Left lung (tissue), 10 donors: Measurements from ENCODE around the gene SLK. TPM values are rescaled to one million over a fixed set of nuclear protein-coding genes. Genes with fewer than 3 reads are reported as not detected.

Experiments
- ATAC-seq: fragments of 200-7000 bp; cut with Tn5 transposase; one replicate; pipeline ENCODE4 v1.9.1; 2020; ENCODE audit warnings: moderate library complexity
- DNase-seq, 4 donors: peaks; one replicate each; pipeline ENCODE4 v3.0.0-alpha.2; 2013 to 2020
- H3K27ac ChIP-seq, 2 donors: fragments of 200-600 bp; sonication (generic) in 1 of 2; one replicate each; pipeline versions ENCODE4 v1.5.0 to v1.8.0; 2020 to 2021
- H3K27me3 ChIP-seq, 2 donors: fragments of 200-600 bp; sonication (generic) in 1 of 2; one replicate each; pipeline versions ENCODE4 v1.5.0 to v1.8.0; 2020 to 2021
- H3K36me3 ChIP-seq, 2 donors: fragments of 200-600 bp; sonication (generic) in 1 of 2; one replicate each; pipeline versions ENCODE4 v1.5.0 to v1.8.0; 2020 to 2021
- H3K4me1 ChIP-seq, 2 donors: fragments of 200-600 bp; one replicate each; pipeline ENCODE4 v1.8.0; 2021
- H3K4me3 ChIP-seq, 2 donors: fragments of 200-600 bp; sonication (generic) in 1 of 2; one replicate each; pipeline versions ENCODE4 v1.5.0 to v1.8.0; 2020 to 2021; ENCODE audit warnings: mild to moderate bottlenecking in 1 of 2
- H3K9me3 ChIP-seq, 2 donors: fragments of 200-600 bp; sonication (generic) in 1 of 2; one replicate each; pipeline versions ENCODE4 v1.5.0 to v1.8.0; 2020 to 2021
- CTCF ChIP-seq, 2 donors: fragments of 200-600 bp; sonication (generic) in 1 of 2; IDR thresholded peaks; one replicate each; pipeline versions ENCODE4 v1.5.0 to v1.8.0; 2021; ENCODE audit warnings: antibody characterized with exemption in 2 of 2
- intact Hi-C, 2 donors: fragments of 100-400 bp; cut with DNase I; formaldehyde crosslinking; loops; one replicate each; pipeline versions ENCODE4 v1.11.2 to v1.14.2; 2022
- polyA plus RNA-seq, 6 donors: library from polyadenylated mRNA; unstranded; fragments of 120-200 nt; gene quantifications; one replicate each; pipeline ENCODE4 v1.2.1, GENCODE V29; 2013; ENCODE audit not compliant: insufficient read length in 6 of 6
- total RNA-seq, 2 donors: library from RNA; stranded (reverse); fragmentation: NEBNext Ultra II Directional; extraction: Animal tissue kit (Norgen Biotek cat#: 25700); gene quantifications; one replicate each; pipeline ENCODE4 v1.2.1, GENCODE V29; 2021
- donor health status: DM: no; HTN: yes; CAD: no.
- donor health status: DM: no; HTN: no; CAD: no.

Gene SLK
- total and polyA plus RNA-seq, 8 donors = 52.1 to 68.1 (median 63.2) TPM

- Histone ChIP-seq H3K4me1 (peaks cover 0 to 11% of the 10 kb centered on the region in 2 donors), H3K9me3 (no peaks in the 10 kb centered on the region), H3K36me3 (peaks cover 0 to 45% of the 10 kb centered on the region in 2 donors), H3K27ac (peak overlapping the region in 1 of 2 donors; percentile 62), H3K4me3 (no peak overlapping the region), H3K27me3 (no peaks in the 10 kb centered on the region)
- intact Hi-C loops = no loop called here
- DNase-seq (no peak), ATAC-seq (no peak)
- no peak for TF ChIP-seq CTCF (IDR thresholded peaks at IDR 0.05)
Observed at GRCh38 chr10:104032144-104032775, 65.3 kb downstream of the SLK start.

- intact Hi-C loops = no loop called here
- H3K36me3 ChIP-seq = peaks cover 0 to 33% of the 10 kb centered on the region in 2 donors
- H3K9me3 ChIP-seq = no peaks in the 10 kb centered on the region
- H3K27ac ChIP-seq = peak overlapping the region in 1 of 2 donors; percentile 62
- TF ChIP-seq CTCF (IDR thresholded peaks at IDR 0.05) = no peak
- ATAC-seq (no peak), DNase-seq (no peak)
- H3K4me1 ChIP-seq = peaks cover 0 to 11% of the 10 kb centered on the region in 2 donors
- no peak overlapping the region for H3K4me3 ChIP-seq
- H3K27me3 ChIP-seq = no peaks in the 10 kb centered on the region
Observed at GRCh38 chr10:104033401-104033930, 66.5 kb downstream of the SLK start.

GRCh38 chr10:104033966-104034365, 67.0 kb downstream of the SLK start:
- DNase-seq = peak in 1 of 4 donors; percentile 53
- Histone ChIP-seq H3K36me3 (peaks cover 0 to 30% of the 10 kb centered on the region in 2 donors), H3K4me1 (peaks cover 0 to 11% of the 10 kb centered on the region in 2 donors), H3K27me3 (no peaks in the 10 kb centered on the region), H3K9me3 (no peaks in the 10 kb centered on the region), H3K27ac (peak overlapping the region in 1 of 2 donors; percentile 62), H3K4me3 (no peak overlapping the region)
- no peak for TF ChIP-seq CTCF (IDR thresholded peaks at IDR 0.05)
- intact Hi-C loops = no loop called here
- no peak for ATAC-seq

- no peak for ATAC-seq
- no peak for DNase-seq
- peak overlapping the region in 1 of 2 donors; percentile 62 for H3K27ac ChIP-seq
- H3K4me3 ChIP-seq = no peak overlapping the region
- H3K4me1 ChIP-seq = peaks cover 0 to 11% of the 10 kb centered on the region in 2 donors
- H3K27me3 ChIP-seq = no peaks in the 10 kb centered on the region
- H3K36me3 ChIP-seq = peaks cover 0 to 26% of the 10 kb centered on the region in 2 donors
- intact Hi-C loops = no loop called here
- no peaks in the 10 kb centered on the region for H3K9me3 ChIP-seq
- TF ChIP-seq CTCF (IDR thresholded peaks at IDR 0.05) = no peak
Observed at GRCh38 chr10:104034401-104035193, 67.7 kb downstream of the SLK start.
